ENCODE results near the gene TMEM266.

DNA sequence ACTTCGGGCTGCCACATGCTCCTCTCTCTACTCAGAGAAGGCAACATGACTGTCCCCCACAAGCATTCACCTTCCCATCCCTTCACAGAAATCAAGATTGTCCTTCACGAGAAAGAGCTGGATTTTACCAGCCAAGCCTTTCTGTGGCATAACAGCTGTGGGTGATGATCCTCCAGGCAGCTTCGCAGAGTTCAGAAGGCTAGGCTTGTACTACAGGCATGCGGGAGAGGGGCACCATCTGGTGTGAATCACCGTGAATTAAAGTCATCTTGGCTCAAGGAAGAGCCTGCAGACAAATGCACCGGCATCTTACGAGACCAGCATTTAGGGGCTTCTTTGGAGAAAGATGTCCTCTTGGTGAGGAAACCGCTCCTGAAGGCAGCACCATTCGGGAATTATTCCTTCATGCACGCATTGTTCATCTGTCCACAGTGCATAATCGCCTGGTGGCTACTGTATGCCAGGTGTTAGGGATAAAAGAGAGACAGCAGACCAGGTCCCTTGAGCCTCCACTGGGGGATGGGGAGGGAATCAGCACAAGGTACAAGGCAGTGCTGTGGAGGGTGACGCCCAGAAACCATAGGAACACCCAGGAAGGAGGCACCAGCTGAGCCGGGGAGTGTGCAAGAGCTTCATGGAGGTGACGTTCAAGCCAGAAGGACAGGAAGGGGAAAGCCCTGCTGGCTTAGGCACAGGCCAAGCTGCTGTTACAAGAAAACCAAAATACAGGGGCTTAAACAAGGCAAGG is 108.6 kb downstream of the TMEM266 start:
- TF ChIP-seq, protein P1, sequence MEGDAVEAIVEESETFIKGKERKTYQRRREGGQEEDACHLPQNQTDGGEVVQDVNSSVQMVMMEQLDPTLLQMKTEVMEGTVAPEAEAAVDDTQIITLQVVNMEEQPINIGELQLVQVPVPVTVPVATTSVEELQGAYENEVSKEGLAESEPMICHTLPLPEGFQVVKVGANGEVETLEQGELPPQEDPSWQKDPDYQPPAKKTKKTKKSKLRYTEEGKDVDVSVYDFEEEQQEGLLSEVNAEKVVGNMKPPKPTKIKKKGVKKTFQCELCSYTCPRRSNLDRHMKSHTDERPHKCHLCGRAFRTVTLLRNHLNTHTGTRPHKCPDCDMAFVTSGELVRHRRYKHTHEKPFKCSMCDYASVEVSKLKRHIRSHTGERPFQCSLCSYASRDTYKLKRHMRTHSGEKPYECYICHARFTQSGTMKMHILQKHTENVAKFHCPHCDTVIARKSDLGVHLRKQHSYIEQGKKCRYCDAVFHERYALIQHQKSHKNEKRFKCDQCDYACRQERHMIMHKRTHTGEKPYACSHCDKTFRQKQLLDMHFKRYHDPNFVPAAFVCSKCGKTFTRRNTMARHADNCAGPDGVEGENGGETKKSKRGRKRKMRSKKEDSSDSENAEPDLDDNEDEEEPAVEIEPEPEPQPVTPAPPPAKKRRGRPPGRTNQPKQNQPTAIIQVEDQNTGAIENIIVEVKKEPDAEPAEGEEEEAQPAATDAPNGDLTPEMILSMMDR (conservative IDR thresholded peaks at IDR 0.05; ENCODE audit: low read depth, low read length), result no peak
- no peak for TF ChIP-seq EZH2 (IDR thresholded peaks at IDR 0.05; ENCODE audit: low read length, unreplicated experiment)
- TF ChIP-seq EZH2phosphoT487 (IDR thresholded peaks at IDR 0.05; ENCODE audit: borderline replicate concordance, low read length), result no peak
